WI38 (cell line): ENCODE results near the gene MED7.
"Not testable (repeated sequence)": the region's sequence is repeated elsewhere in the genome, so short reads cannot be mapped to it uniquely, and the experiment has no call there.

Experiments used
- H3K4me3 ChIP-seq: 2 replicates; pipeline ENCODE4 v1.5.1; 2011; ENCODE audit warnings: low read depth, mild to moderate bottlenecking, control low read depth, low read length
- CTCF ChIP-seq: IDR thresholded peaks from 2 replicates; pipeline ENCODE4 v1.5.1; 2012; ENCODE audit warnings: low read depth, mild to moderate bottlenecking, control low read depth, low read length

The MED7 gene, protein sequence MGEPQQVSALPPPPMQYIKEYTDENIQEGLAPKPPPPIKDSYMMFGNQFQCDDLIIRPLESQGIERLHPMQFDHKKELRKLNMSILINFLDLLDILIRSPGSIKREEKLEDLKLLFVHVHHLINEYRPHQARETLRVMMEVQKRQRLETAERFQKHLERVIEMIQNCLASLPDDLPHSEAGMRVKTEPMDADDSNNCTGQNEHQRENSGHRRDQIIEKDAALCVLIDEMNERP

DNA sequence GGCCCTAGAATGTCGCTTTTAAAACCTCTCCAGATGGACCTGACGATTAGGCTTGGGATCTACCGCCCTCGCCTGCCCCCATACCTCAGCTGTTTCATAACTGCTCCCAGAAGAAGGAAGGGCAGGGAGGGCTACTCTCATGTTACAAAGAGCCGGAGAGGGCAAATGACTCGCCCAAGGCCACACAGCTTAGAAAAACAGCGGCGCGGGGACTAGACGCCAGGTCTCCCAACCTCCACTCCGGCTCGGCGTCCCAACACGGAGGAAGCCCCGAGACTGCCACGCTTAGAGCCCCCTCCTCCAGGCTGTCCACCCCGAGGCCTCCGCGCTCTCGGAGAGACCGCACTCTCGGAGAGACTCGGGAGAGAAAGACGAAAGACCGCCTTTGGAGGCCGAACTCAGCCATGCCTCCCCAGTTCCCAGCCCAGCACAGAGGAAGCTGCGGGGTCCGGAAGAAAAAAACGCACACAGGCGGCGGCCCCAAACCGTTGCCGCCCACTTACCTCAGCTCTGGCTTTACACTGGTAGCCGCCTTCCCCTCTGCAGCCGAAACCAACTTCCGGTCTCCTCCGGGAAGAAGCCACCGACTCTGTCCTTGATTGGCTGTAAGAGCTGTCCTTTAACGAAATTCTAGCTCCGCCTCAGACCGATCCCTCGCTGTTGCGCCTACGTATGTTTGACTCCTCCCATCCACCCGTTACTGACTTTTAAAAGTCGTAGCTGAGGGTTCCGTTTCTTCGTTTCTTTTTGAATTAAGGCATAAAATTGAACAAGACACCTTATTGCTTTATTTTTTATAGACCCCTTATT, at the start of gene MED7:
Gene MED7, minus strand, starts transcription at position 549 of the 810 bp plus-strand sequence. CDS start 3,434 bp downstream, outside the sequence.
- TF ChIP-seq CTCF: no peak

GRCh38 chr5:157189223-157189622, 46.6 kb upstream of the MED7 start:
- TF ChIP-seq CTCF: no peak
- H3K4me3 ChIP-seq: no peak overlapping the region

More for the DNA sequence above, at the start of gene MED7:
- peak within 1 kb of the TSS; percentile 99 for H3K4me3 ChIP-seq

GRCh38 chr5:157188270-157188669, 45.6 kb upstream of the MED7 start:
- no peak overlapping the region for H3K4me3 ChIP-seq
- TF ChIP-seq CTCF: no peak

DNA sequence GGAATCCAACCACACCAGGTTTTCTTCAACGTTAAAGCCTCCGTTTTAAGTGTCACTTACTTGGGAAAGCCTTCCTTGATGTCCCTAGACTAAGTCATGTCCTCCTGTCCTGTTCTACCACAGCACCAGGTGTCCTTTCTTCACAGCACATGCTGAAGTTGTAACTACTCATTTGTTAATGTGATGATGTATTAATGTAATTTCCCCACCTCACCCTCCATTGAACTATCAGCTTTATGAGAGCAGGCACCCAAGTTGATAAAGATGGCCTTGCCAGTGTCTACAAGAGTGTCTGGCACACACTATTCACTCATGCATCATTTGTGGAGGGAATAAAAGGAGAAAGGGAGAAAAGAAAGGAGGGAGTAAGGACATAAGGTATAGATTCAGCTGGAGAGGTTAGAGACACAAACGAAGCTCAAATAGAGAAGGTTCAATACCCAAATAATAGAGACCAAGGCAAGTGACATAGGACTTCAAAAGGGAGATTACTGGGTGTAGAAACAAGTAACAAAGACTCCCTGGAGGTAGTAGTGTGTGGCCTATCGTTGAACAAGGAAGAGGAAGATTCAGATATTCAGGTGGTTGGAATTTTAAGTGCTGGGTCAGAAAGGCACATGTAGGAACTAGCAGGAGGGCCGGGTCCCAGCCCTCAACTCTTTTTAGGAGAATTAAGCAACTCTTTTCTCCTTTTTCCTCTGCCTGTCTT, 44.5 kb upstream of the MED7 start:
- TF ChIP-seq CTCF: no peak

DNA sequence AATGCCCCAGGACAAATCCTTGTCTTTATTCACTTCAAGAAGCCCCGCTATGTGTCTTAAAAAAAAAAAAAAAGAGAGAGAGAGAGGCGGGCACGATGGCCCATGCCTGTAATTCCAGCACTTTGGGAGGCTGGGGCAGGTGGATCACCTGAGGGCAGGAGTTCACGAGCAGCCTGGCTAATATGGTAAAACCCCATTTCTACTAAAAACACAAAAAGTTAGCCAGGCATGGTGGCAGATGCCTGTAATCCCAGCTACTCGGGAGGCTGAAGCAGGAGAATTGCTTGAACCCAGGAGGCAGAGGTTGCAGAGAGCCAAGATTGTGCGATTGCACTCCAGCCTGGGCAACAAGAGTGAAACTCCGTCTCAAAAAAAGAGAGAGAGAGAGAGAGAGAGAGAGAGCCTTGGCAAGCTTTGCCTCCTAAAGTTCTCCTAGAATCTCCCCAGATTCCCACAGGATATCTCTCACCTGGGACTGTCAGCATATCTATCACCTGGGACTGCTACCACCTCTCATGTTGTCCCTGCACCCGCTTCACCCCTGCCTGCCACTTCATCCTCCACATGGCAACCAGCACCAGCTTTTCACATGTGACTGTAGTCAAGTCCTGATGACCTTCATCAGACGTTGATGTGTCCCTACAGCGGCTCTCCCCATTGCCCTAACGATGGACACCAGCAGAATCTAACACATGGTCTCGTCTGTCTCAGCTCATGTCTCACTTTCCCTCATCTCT, 43.8 kb upstream of the MED7 start:
- TF ChIP-seq CTCF: no peak
- H3K4me3 ChIP-seq: no peak overlapping the region

More for the DNA sequence above, 44.5 kb upstream of the MED7 start:
- H3K4me3 ChIP-seq: no peak overlapping the region

DNA sequence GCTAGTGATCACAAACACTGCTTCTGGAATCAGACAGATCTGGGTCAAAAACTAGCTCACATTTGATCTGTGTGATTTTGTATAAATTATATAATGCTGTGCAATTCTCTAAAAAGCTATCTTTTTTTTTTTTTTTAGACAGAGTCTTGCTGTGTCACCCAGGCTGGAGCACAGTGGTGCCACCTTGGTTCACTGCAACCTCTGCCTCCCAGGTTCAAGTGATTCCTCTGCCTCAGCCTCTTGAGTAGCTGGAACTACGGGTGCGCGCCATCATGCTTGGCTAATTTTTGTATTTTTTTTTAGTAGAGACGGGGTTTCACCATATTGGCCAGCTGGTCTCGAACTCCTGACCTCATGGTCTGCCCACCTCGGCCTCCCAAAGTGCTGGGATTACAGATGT, 42.5 kb upstream of the MED7 start:
- not testable (repeated sequence) for H3K4me3 ChIP-seq

- no peak overlapping the region for H3K4me3 ChIP-seq
- no peak for TF ChIP-seq CTCF
These were observed 41.5 kb upstream of the MED7 start for GRCh38 chr5:157184117-157184670.
